Adipose tissue (tissue), 3 donors: Measurements from ENCODE around the gene ORAI3. TPM values are rescaled to one million over a fixed set of nuclear protein-coding genes. Genes with fewer than 3 reads are reported as not detected.
A peak's percentile ranks its signal among the peaks of the same experiment; 100 is the strongest.

Experiments
- H3K27ac ChIP-seq: one replicate; pipeline ENCODE4 v1.5.1; 2013; ENCODE audit warnings: low read depth, low read length
- WGBS, 3 donors: extraction: QIAGEN DNeasy Blood & Tissue Kit; methylation state at CpG; one replicate each; pipeline ENCODE4 v1.1.7; 2013; 5-methylcytosine and 5-hydroxymethylcytosine counted together
- polyA plus RNA-seq, 3 donors: library from polyadenylated mRNA; stranded (reverse); fragments of 200-250 nt; gene quantifications; one replicate each; pipeline ENCODE4 v1.2.3, GENCODE V29; 2013
- donor health status: healthy with polysubstance abuse.
- donor health status: Bipolar disorder and iron deficiency.
- donor health status: healthy.

Gene ORAI3
- 10 to 100 TPM; 11.3 to 16.3 (median 14.6) TPM for polyA plus RNA-seq

DNA sequence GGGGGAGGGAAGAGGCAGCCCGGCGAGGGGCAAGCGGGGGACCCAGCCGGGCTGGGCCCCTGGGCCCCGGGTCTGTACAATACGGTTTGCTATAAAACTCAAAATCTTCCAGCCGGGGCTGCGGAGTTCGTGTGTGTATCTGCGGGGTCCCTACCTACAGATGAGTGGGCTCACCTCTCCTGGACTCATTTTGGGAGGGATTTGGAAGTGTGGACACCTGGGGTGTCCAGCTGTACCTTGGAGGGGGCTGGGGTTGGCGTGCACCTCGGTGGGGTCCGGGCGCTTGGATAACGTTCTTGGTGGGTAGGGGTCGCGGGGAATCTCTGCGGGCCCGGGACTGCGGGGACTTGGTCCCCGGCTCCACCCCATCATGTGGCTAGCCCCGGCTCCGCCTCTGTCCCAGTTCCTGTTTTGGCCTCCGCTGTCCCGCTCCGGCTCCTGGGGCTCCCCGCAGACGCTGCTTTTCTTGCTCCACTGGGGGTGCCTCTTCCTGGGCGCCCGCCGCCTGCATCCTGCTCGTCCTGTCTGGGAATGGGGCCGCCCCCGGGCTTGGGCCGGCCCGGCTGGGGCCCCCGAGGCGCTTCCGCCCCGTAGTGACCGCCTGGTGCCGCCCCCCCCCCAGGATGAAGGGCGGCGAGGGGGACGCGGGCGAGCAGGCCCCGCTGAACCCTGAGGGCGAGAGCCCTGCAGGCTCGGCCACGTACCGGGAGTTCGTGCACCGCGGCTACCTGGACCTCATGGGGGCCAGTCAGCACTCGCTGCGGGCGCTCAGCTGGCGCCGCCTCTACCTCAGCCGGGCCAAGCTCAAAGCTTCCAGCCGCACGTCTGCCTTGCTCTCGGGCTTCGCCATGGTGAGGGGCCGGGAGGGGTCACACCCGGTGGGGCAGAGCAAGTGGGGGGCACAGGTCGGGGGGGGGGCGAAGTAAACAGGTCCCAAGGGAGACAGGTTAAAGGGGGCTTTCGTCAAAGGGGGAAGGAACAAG, at the start of gene ORAI3:
Gene ORAI3, plus strand, starts transcription at position 402 of the 983 bp plus-strand sequence. Its CDS starts 222 bp downstream, at position 624.
- 0 to 1% (median 1%) methylated on average over 60 to 70 of the region's 70 CpGs for WGBS, 3 donors
- peak within 1 kb of the TSS; percentile 19 for H3K27ac ChIP-seq

DNA sequence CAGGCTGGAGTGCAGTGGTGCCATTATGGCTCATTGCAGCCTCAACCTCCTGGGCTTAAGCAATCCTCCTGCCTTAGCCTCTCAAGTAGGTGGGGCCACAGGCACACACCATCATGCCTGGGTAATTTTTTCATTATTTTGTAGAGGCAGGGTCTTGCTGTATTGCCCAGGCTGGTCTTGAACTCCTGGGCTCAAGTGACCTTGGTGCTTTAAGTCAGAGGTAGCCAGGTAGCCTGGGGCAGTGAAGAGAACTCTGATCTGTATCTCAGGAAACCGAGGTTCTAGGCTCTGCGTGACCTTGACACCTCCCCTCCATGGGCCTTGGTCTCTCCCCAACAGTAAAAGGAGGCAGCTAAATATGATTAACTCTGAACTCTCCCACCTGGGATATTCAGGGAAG, 49.1 kb upstream of the ORAI3 start:
- WGBS, 3 donors = 66 to 90% (median 87%) methylated on average over 2 of the region's 2 CpGs
- no peak overlapping the region for H3K27ac ChIP-seq

DNA sequence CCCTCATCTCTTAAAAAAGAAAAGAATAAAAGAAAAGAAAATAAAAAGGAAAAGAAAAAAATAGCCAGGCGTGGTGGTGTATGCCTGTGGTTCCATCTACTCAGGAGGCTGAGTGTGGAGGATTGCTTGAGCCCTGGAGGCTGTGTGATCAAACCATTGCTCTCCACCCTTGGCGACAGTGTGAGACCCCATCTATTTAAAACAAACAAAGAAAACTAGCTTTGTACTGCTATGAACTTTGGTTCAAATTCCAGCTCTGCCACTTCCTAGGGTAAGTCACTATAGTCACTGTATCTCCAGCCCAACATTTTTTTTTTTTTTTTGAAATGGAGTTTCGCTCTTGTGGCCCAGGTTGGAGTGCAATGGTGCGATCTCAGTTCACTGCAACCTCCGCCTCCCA, 48.3 kb upstream of the ORAI3 start:
- 93 to 99% (median 97%) methylated on average over 5 of the region's 5 CpGs for WGBS, 3 donors
- H3K27ac ChIP-seq = no peak overlapping the region

DNA sequence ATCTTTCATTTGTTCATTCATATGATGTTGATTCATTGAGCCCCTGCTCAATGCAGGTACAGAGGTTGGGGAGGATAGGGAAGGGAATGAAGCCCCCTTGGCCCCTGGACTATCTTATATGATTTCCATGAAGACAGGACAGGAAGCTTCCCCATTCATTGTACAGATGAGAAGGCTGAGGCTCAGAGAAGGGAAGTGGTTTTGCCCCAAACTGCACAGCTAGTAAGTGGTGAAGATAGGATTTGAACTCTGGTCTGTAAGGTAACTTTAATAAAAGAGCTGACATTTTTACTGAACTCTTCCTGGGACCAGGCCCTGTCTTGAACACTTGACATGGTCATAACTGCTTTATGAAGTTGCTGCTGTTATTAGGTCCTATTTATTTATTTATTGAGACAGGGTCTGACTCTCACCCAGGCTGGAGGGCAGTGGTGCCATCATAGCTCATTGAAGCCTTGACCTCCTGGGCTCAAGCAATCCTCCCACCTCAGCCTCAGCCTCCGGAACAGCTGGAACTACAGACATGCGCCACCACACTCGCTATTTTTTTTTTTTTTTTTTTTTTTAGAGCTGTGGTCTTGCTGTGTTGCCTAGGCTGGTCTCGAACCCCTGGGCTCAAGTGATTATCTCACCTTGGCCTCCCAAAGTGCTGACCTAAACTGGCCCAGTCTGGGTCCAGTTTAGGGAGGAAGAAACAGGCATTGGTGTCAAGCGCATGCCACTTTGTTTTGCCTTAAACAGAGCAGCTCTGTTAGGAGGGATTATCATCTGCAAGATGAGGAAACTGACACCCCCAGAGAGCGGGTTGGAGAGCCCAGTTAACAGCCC, 47.5 kb upstream of the ORAI3 start:
- 20 to 29% (median 28%) methylated on average over 6 of the region's 6 CpGs for WGBS, 3 donors

DNA sequence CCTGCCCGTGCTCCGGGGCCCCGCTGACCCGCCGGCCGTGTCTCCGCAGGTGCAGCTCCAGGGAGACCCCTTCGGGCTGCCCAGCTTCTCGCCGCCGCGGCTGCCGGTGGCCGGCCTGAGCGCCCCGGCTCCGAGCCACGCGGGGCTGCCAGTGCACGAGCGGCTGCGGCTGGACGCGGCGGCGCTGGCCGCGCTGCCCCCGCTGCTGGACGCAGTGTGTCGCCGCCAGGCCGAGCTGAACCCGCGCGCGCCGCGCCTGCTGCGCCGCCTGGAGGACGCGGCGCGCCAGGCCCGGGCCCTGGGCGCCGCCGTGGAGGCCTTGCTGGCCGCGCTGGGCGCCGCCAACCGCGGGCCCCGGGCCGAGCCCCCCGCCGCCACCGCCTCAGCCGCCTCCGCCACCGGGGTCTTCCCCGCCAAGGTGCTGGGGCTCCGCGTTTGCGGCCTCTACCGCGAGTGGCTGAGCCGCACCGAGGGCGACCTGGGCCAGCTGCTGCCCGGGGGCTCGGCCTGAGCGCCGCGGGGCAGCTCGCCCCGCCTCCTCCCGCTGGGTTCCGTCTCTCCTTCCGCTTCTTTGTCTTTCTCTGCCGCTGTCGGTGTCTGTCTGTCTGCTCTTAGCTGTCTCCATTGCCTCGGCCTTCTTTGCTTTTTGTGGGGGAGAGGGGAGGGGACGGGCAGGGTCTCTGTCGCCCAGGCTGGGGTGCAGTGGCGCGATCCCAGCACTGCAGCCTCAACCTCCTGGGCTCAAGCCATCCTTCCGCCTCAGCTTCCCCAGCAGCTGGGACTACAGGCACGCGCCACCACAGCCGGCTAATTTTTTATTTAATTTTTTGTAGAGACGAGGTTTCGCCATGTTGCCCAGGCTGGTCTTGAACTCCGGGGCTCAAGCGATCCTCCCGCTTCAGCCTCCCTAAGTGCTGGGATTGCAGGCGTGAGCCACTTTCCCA, 46.6 kb upstream of the ORAI3 start:
- peak overlapping the region; percentile 3 for H3K27ac ChIP-seq
- WGBS, 3 donors = 6 to 10% (median 7%) methylated on average over 77 to 99 of the region's 99 CpGs

More for the DNA sequence above, 47.5 kb upstream of the ORAI3 start:
- no peak overlapping the region for H3K27ac ChIP-seq

DNA sequence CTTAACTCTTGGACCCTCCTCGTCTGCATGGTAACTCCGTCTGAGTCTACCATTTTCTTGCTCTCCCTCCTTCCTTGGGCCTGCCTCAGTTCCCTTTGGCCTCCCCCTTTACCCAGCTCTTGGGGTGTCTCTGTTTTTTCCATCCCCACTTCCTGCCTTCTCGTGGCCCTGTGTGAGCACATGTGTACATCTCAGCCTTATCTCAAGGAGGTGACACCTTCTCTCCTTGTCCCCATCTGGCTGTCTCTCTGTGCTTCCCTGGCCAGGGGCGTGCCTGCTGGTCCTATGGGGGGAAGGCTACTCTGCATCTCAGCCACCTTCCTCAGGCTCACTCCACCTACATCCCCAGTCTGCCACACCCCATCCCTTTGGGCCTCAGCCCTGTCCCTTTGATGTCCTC, 45.9 kb upstream of the ORAI3 start:
- WGBS, 3 donors = 50 to 76% (median 67%) methylated on average over 4 of the region's 4 CpGs
- no peak overlapping the region for H3K27ac ChIP-seq

DNA sequence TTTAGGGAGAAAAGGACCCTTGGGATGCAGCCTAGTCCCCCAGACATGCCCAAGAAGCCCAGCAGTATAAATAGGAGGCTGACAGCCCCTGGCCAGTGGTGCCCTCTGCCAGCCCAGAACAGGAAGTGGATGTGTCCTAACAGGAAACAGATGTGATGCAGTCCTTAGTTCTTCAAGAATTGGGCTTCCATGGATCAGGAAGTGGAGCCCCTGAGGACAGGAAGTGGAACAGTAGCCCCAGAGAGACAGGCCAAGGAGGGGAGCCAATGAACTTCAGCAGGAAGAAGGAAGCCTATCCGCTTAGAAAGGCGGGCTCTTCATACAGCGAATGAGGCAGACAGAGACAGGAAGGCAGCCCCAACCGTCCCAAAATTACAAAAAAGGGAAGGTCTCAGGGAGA, 45.3 kb upstream of the ORAI3 start:
- peak overlapping the region; percentile 4 for H3K27ac ChIP-seq
- WGBS, 3 donors = 23 to 76% (median 28%) methylated on average over 4 of the region's 4 CpGs

DNA sequence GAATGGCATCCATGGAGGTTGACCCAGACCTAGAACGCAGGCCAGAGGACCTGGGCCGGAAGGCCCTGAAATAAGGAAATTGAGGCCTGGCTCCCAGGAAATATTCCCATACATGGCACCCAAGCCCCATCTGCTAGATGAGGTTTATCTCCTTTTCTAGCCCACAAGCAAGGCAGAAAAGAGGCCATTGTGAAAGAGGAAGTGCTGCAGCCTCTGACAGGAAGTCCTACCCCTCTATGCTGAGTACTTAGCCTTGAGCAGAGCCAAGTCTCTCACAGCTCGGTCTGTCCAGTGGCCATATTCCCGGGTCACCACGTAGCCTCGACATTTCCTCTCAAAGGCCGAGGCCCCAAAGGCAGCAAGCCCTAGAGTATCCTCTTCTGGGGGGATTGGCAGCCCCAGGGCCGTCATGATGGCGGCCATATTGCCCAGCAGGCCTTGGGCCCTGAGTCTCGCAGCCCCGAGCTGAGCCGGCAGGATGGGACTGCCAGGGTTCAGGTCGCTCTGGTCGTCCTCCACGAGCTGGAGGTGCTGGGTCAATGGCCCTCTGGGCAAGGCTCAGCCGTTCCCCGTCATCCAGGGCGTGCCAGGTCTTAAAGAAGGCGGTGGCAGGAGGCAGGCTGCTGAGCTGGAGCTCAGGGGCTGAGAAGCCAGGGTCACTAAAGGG, 44.6 kb upstream of the ORAI3 start:
- H3K27ac ChIP-seq = peak overlapping the region; percentile 4

DNA sequence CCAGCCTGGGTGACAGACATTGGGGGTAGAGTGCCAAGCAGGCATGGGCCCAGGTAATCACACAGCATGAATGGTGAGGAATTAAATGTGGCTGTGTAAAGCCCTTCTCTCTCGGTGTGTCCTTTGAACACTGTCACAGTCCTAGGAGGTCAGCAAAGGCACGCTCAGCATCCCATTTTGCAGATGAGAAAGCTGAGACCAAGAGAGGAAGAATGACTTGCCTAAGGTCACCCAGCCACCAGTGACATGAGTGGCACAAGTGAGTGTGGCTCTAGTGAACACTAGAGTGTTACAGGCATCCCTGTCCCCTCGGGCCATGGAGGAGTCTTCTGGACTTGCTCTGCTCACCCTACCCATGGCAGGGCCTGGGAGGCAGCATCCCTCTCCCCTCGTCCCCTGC, 41.8 kb upstream of the ORAI3 start:
- 86 to 92% (median 90%) methylated on average over 4 of the region's 4 CpGs for WGBS, 3 donors
- H3K27ac ChIP-seq = no peak overlapping the region

More for the DNA sequence above, 44.6 kb upstream of the ORAI3 start:
- 70 to 85% (median 76%) methylated on average over 18 to 19 of the region's 19 CpGs for WGBS, 3 donors

DNA sequence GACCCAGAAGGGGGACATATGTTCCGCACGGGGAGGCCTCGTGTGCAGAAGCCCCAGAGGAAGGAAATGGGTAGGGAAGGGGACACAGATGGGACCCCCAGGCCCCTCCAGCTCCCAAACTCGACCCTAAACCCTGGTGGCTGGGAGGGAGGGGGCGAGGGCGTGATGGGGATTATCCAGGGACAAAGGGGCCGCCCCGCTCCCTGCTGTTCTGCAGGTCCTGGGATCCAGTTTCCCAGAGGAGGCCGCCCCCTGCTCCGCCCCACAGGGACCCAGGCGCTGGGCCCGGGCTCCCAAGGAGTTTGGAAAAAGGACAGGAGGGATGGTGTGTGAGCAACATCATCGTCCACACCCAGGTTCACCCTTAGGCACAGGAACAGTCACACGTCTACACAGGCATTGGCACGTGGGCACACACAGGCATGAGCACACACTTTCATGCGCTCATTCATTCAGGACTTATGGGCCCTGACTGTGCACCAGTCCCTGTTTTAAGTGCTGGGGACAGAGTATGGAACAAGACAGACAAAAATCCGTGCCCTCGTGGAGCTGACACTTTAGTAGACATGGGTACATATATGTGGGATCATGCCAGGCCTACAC, 38.3 kb upstream of the ORAI3 start:
- 68 to 73% (median 70%) methylated on average over 18 of the region's 18 CpGs for WGBS, 3 donors
- H3K27ac ChIP-seq = no peak overlapping the region

DNA sequence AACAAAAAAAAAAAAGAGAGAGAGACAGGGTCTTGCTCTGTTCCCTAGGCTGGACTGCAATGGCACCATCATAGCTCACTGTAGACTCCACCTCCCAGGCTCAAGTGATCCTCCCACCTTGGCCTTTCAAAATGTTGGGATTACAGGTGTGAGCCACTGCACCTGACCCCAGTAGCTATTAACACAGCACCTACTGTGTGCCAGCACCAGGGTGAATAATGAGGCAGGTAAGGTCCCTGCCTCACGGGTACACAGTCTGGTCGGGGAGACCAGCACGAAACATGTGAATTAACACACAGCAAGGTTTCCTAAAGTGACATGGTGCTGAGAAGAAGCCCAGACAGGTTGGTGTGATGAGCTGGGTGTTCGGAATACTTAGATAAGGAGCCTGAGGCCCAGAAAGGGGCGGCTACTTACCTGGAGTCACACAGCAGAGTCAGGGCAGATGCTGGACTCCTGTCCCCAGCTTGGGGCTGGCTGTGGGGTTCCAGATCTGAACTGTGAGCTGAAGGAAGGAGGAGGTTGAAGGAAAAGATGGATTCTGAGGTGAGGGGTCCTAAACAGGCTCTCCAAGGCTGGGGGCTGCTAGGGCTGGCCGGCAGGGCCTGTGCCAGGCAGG, 36.0 kb upstream of the ORAI3 start:
- no peak overlapping the region for H3K27ac ChIP-seq
- 89 to 94% (median 90%) methylated on average over 6 of the region's 6 CpGs for WGBS, 3 donors

DNA sequence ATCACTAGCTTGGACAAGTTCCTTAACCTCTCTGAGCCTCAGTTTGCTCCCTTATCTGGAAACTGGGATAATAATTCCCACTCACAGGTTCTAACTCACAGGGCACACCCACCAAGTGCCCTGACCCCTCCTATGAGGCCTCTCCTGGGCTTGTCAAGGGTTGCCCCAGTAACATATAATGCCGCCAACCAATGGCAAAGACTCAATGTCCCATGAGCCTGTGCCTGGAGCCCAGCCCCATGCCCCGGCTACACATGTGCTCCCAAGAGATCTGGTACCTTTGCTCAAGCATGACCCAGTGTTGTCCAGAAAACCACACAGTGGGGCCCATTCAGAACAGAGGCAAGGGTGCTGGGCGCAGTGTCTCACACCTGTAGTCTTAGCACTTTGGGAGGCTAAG, 34.0 kb upstream of the ORAI3 start:
- H3K27ac ChIP-seq = no peak overlapping the region
- 91 to 97% (median 93%) methylated on average over 3 of the region's 3 CpGs for WGBS, 3 donors

DNA sequence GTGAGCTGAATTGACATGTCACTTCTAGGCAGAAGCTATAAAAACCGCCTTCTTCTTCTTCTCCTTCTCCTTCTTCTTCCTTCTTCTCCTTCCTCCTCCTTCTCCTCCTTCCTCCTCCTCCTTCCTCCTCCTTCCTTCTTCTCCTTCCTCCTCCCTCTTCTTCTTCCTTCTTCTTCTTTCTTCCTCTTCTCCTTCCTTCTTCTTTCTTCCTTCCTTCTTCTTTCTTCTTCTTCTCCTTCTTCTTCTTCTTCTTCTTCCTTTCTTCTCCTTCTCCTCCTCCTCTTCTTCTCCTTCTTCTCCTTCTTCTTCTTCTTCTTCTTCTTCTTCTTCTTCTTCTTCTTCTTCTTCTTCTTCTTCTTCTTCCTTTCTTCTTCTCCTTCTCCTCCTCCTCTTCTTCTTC, 30.3 kb upstream of the ORAI3 start:
- no peak overlapping the region for H3K27ac ChIP-seq
- WGBS, 3 donors = 64 to 72% (median 64%) methylated on average over 1 of the region's 1 CpG

DNA sequence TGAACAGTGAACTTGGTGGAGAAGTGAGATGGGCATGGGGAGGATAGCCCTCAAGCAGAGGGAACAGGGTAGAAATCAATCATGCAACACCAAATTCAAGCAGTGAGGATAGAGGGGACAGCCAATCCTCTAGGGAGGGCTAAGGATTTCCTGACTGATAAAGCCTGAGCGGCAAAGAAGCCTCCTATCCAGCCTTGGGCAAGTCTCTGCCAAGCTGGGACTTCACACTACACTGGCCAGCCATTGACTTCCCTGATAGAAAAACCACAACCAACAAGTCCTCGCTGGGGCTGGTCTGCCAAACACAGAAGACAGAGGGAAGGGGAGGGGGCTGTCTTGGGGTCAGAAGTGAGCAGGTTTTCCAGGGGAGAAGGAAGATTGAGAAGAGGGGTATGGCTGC, 28.0 kb upstream of the ORAI3 start:
- WGBS, 3 donors = 48 to 70% (median 66%) methylated on average over 2 of the region's 2 CpGs
- H3K27ac ChIP-seq = no peak overlapping the region

DNA sequence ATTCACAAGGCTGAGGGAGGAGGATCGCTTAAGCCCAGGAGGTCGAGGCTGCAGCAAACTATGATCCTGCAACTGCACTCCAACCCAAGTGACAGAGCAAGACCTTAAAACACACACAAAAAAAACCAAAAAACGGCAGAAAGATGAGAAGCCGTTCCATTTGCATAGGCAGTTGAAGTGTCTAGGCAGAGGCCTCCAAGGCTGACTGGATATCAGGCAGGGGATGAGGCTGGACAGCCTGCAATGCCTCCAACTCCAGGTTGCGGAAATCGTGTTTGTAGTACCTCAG, 27.5 kb upstream of the ORAI3 start:
- peak overlapping the region; percentile 60 for H3K27ac ChIP-seq
- WGBS, 3 donors = 21 to 26% (median 26%) methylated on average over 6 of the region's 6 CpGs

DNA sequence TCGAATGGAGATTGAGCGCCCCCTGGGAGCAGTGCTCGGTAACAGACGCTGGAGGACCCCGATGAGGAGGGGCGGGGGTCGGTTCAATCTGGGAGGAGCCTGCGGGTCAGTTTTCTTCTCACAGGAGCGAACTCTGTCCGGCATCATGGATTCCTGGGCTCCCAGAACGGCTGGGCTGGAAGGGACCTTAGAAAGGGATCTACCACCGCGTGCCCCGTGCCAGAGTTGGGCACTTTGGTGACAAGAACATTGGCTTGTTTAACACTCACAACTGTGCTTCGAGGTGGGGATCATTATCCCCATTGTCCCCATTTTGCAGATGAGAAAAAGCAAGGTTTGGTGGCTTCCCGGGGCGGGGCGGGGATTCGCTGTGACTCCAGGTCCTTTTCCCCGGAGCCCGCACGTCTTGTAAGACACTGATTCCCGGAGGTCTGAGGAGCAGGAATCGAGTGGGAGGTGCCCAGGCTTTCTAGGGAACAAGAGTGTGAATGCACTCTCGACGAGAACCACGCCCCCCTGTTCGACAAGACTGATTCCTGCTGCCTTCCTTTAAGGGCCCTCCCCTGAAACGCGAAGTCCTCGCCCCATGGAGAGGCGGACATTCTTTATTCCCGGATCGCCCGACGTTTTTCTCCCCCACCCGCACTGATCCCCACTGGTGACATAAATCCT, 27.0 kb upstream of the ORAI3 start:
- peak overlapping the region; percentile 60 for H3K27ac ChIP-seq
- WGBS, 3 donors = 0 to 1% (median 0%) methylated on average over 37 of the region's 37 CpGs
